Activated T-cell treated with anti-CD3 and anti-CD28 coated beads, Interleukin-2, amount 50 U/mL, for 4 hours (primary cell): Measurements from ENCODE around the gene RPS6KA1. TPM values are rescaled to one million over a fixed set of nuclear protein-coding genes. Genes with fewer than 3 reads are reported as not detected.
A peak's percentile ranks its signal among the peaks of the same experiment; 100 is the strongest.

Source experiments
- ATAC-seq, 2 donors: fragments of 200-7000 bp; cut with Tn5 transposase; one replicate each; pipeline ENCODE4 v1.10.0; 2021
- DNase-seq: peaks from one replicate; pipeline ENCODE4 v3.0.0-alpha.2; 2020
- H3K27me3 Mint-ChIP-seq: one replicate; pipeline ENCODE4 v1.8.0; 2021; ENCODE audit warnings: low read depth, mixed read lengths
- H3K36me3 Mint-ChIP-seq: one replicate; pipeline ENCODE4 v1.8.0; 2022; ENCODE audit warnings: mixed read lengths; ENCODE audit not compliant: insufficient read depth
- H3K4me1 Mint-ChIP-seq: one replicate; pipeline ENCODE4 v1.8.0; 2021; ENCODE audit warnings: low read depth, mixed read lengths
- H3K4me3 Mint-ChIP-seq: one replicate; pipeline ENCODE4 v1.8.0; 2021; ENCODE audit warnings: mild to moderate bottlenecking, moderate library complexity, mixed read lengths
- H3K9me3 Mint-ChIP-seq: one replicate; pipeline ENCODE4 v1.8.0; 2021; ENCODE audit warnings: mixed read lengths
- total RNA-seq, 3 donors: library from RNA; stranded (reverse); gene quantifications; one replicate each; pipeline ENCODE4 v1.2.1, GENCODE V29; 2021

Gene RPS6KA1
- total RNA-seq, 3 donors from 2014 or later = 131 to 157 (median 134) TPM

DNA sequence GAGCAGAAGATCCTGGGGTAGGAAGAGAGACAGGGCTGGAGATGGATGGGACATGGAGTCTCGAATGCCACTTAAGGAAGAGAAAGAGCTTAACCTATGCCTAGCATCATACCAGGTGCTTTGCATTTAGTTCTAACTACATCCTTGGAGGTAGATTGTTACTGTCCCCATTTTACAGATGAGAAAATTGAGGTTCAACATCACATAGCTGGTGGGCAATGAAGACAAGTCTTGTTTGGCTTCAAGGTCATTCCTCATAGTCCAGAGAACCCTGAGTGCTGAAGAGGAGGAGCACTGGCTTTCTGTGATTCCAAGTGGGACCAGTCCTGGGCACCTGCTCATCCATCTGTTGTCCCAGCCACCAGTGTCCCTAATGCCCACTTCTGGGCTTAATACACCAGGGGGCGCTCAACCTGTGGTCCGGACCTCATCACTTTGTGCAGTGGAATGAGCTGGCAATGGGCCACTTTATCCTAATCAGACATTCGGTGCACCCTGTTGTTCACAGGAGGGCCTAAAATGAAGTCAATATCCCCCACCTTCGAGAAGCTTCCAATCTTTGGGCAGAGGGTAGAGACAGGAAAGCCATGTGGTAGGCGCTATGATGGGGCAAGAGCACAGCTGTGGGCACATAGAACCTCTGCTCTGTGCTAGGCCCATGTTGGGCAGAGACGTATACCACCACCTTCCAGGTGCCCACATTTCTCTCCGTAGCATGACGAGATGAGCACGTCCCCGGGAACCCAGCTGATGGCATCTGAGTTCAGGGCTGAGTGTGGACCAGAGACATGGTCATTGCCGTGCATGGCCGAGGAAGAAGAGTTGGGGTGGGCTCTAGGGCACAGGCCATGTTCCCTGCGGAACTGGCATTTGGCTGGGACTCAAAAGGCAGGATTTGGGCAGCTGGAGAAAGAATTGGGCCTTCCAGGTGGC is 9.2 kb downstream of the RPS6KA1 start:
- Mint-ChIP-seq H3K9me3 (no peaks in the 10 kb centered on the region), H3K4me1 (peaks cover 85% of the 10 kb centered on the region), H3K36me3 (peaks cover 1% of the 10 kb centered on the region), H3K4me3 (no peak overlapping the region), H3K27me3 (no peaks in the 10 kb centered on the region)
- peak; percentile 36 for DNase-seq
- ATAC-seq = no peak

DNA sequence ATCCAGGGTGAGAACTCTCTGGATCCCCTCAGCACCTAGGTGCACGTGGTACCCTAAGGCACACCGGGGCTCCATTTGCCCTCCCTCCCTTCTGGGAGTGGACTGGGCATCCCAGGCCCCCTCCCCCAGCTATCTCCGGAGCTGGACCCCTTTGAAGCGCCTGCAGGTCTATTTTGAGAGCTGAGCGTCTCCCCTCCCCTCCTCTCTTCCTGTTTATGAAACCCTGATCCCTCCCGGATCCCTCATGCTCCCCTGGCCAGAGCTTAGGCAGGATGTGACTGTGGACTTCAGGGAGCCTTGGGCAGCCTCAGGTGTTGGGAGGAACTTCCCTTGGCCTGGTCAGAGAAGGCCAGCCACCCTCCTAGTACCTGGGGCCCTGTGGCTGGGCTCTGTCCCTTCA is 10.2 kb downstream of the RPS6KA1 start:
- DNase-seq (no peak), ATAC-seq (no peak)
- H3K4me3 Mint-ChIP-seq = no peak overlapping the region
- H3K36me3 Mint-ChIP-seq = peaks cover 1% of the 10 kb centered on the region
- H3K9me3 Mint-ChIP-seq = no peaks in the 10 kb centered on the region
- H3K27me3 Mint-ChIP-seq = no peaks in the 10 kb centered on the region
- H3K4me1 Mint-ChIP-seq = peaks cover 86% of the 10 kb centered on the region

DNA sequence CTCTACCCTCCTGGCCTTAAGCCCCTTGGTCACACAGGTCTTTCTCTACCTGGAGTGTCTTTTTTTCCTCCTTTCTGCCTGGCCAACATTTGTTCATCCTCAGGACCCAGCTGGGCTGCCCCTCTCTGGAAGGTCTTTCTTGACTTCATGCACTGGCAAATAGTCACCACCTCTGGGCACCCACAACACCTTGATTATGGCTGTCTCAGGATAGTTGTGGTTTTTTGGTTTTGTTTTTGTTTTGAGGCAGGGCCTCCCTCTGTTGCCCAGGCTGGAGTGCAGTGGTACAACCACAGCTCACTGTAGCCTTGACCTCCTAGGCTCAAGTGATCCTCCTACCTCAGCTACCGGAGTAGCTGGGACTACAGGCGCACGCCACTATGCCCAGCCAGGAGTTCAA is 10.8 kb downstream of the RPS6KA1 start:
- Mint-ChIP-seq H3K4me3 (peak overlapping the region; percentile 14), H3K9me3 (no peaks in the 10 kb centered on the region), H3K36me3 (peaks cover 1% of the 10 kb centered on the region), H3K4me1 (peaks cover 86% of the 10 kb centered on the region), H3K27me3 (no peaks in the 10 kb centered on the region)
- ATAC-seq (no peak), DNase-seq (no peak)

DNA sequence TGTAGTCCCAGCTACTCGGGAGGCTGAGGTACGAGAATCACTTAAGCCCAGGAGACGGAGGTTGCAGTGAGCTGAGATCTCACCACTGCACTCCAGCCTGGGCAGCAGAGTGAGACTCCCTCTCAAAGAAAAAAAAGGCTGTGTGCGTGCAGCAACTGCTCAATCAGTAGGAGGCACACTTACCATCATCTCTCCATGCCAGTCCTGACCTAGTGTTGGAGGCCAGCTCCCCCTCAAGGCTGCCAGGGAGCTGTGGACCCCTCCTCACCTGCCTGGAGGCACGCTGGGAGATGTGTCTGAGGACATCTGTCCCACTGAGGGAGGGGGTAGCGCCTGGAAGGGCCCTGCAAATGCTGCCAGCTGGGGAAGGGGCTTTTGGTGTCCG is 11.9 kb downstream of the RPS6KA1 start:
- Mint-ChIP-seq H3K4me3 (peak overlapping the region; percentile 77), H3K36me3 (peaks cover 1% of the 10 kb centered on the region), H3K27me3 (no peaks in the 10 kb centered on the region), H3K9me3 (no peaks in the 10 kb centered on the region), H3K4me1 (peaks cover 83% of the 10 kb centered on the region)
- no peak for DNase-seq
- ATAC-seq = no peak

DNA sequence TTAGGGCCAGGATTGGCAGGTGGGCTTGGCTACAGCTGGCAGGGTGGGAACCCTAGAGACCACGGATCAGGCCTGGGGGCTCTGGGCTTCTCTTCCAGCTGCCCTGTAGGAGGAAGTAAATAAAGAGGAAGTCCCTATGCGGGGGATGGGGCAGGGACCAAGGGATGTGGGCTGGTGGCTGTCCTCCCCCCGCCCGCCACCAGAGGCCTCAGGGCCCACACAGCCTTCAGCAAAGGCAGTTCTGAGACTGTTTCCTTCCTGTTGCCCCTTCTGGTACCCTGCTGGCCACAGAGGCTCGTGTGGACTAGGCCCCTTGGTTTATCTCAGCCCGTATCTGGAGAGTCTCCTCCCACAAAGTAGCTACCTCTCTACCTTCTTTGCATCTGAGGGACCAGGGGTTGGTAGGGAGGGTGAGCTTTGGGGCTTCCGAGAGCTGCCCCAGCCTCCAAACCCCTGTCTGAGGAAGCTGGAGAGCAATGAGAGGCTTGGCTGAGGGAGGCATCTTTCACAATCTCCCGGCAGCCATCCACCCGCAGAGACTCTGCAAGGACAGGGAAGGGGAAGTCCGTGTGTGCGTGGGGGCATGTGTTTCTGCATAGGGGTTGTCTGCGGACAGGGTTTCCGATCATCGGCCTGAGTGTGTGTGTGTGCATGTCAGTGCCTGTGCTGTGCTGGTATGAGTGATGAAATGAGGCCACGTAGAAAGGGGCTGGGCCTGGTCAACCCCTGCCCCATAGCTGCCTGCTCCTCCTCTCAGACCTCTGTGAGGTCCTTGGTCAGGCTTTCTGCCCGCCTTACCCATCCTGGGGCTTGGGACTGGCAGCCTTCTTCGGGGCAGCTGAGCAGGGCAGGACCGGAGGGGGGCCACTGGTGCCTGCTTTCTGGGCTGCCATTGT is 12.5 kb downstream of the RPS6KA1 start:
- DNase-seq = peak; percentile 59
- Mint-ChIP-seq H3K4me1 (peaks cover 88% of the 10 kb centered on the region), H3K9me3 (no peaks in the 10 kb centered on the region), H3K36me3 (peaks cover 1% of the 10 kb centered on the region), H3K27me3 (no peaks in the 10 kb centered on the region), H3K4me3 (peak overlapping the region; percentile 77)
- ATAC-seq = peak; percentile 58 to 66

DNA sequence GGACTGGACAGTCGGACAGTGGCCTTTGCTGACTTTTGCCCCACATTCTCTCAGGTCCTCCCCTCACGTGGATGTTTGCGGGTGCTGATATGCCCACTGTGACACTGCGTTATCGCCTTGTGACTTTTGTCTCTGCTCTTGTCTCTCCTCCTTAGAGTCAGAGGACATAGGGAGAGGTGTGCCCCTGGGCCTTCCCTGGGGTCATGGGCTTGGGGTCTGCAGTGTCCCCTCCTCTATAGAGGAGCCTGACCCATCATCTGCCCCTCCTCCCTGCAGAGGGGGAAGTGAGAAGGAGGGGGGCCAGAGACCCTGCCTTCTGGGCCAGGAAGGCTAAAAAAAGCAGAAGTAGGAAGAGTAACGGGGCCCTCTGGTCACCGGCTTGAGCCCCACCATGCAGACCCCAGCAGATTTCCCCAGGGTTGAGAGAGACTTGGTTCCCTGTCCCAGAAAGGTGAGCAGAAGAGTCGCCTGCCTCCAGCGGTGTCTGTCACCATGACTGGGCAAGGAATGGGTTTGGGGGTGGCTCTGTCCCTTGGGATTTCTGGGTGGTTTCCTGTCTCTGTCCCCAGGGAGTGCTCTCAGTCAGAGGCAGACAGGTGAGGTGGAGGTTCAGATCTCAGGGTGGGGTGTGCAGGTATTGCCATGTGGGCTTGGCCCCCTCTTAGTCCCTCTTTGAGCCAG is 13.3 kb downstream of the RPS6KA1 start:
- H3K4me3 Mint-ChIP-seq = peak overlapping the region; percentile 77
- H3K9me3 Mint-ChIP-seq = no peaks in the 10 kb centered on the region
- H3K4me1 Mint-ChIP-seq = peaks cover 92% of the 10 kb centered on the region
- no peaks in the 10 kb centered on the region for H3K27me3 Mint-ChIP-seq
- DNase-seq (no peak), ATAC-seq (no peak)
- H3K36me3 Mint-ChIP-seq = peaks cover 7% of the 10 kb centered on the region

DNA sequence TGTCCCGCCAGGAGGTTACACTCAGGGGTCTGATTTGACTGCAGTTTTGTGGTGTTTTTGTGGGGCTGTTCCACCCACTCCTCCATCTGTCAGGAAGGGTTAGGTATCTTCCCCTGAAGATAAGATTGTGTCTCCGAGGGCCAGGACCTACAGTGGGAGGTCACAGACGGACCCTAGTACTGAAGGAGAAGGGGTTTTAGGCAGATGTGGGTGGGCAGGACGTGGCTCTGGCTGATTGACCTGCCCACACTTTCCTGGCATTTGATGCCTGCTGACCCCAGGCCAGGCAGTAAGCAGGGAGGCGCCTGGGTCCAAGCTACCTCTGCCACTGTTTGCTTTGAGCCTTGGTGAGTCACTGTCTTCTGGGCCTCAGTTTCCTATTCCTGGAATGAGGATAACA is 13.9 kb downstream of the RPS6KA1 start:
- peaks cover 12% of the 10 kb centered on the region for H3K36me3 Mint-ChIP-seq
- DNase-seq = no peak
- no peak overlapping the region for H3K4me3 Mint-ChIP-seq
- no peak for ATAC-seq
- no peaks in the 10 kb centered on the region for H3K27me3 Mint-ChIP-seq
- H3K4me1 Mint-ChIP-seq = peaks cover 92% of the 10 kb centered on the region
- H3K9me3 Mint-ChIP-seq = no peaks in the 10 kb centered on the region

DNA sequence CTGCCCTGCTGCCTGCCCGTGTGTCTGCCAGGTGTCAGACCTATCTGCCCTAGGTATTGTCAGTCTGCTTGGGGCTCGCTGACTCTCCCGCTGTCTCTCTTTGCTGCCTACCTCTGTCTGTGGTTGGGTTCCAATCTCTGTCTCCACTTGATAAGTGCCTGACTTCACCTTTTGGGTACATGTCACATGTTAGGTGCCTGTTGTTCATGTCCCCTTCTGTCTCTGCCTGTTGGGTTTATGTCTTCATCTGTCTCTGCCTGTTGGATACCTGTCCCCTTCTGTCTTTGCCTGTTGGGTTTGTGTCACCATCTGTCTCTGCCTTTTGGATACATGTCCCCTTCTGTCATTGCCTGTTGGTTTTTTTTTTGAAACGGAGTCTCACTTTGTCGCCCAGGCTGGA is 14.6 kb downstream of the RPS6KA1 start:
- ATAC-seq (no peak), DNase-seq (no peak)
- H3K27me3 Mint-ChIP-seq = no peaks in the 10 kb centered on the region
- H3K36me3 Mint-ChIP-seq = peaks cover 15% of the 10 kb centered on the region
- no peaks in the 10 kb centered on the region for H3K9me3 Mint-ChIP-seq
- H3K4me3 Mint-ChIP-seq = peak overlapping the region; percentile 59
- H3K4me1 Mint-ChIP-seq = peaks cover 90% of the 10 kb centered on the region

DNA sequence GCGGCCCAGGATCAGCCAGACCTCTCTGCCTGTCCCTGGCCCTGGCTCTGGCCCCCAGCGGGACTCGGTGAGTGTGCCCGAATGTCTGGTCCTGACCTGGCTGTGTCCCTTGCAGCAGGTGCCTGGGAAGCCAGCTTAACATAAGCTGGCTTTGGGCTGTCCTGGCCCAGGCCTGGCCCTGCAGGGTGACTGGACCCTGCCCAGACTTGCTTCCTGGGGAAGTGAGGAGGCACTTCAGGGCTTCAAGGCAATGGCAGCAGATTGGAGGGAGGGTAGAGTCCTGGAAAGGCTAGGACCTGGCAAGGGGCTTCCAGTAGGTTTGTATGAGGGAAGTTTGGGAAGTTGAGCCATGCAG is 16.4 kb downstream of the RPS6KA1 start:
- peaks cover 15% of the 10 kb centered on the region for H3K36me3 Mint-ChIP-seq
- ATAC-seq (peak; percentile 3 to 4), DNase-seq (no peak)
- peaks cover 73% of the 10 kb centered on the region for H3K4me1 Mint-ChIP-seq
- no peaks in the 10 kb centered on the region for H3K9me3 Mint-ChIP-seq
- peak overlapping the region; percentile 91 for H3K4me3 Mint-ChIP-seq
- H3K27me3 Mint-ChIP-seq = no peaks in the 10 kb centered on the region

DNA sequence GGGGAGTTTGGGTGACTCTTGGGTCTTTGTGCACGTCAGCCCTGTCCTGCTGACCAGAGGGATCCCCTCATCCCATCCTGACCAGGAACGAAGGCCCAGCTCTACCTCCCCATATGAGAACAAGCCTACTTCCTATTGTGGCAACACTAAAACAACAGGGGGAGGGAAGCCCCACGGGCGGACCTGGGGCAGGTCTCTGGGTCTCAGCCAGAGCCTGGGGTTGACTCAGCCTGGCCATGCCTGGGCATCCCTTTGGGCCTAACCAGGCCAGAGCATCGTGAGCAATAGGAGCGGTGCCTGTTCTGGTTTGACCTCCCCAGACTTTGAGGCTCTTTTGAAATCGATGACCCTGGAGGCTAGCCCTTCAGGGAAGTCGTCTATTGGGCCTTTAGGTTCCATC is 16.8 kb downstream of the RPS6KA1 start:
- no peak for DNase-seq
- Mint-ChIP-seq H3K4me3 (peak overlapping the region; percentile 91), H3K36me3 (peaks cover 17% of the 10 kb centered on the region), H3K27me3 (no peaks in the 10 kb centered on the region), H3K9me3 (no peaks in the 10 kb centered on the region), H3K4me1 (peaks cover 69% of the 10 kb centered on the region)
- no peak for ATAC-seq

DNA sequence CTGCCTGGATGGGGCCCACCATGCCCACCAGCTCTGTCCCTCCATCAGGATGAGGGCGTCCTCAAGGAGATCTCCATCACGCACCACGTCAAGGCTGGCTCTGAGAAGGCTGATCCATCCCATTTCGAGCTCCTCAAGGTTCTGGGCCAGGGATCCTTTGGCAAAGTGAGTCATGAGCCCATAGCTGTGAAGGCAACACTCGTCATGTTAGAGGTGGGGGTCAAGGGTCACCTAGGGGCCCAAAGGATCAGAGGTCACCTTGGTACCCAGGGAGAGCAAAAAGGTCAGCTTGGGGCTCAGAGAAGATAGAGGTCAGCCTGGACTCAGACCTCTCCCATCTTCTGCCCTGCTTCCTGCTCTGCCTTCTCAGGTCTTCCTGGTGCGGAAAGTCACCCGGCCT is 17.3 kb downstream of the RPS6KA1 start:
- DNase-seq (no peak), ATAC-seq (no peak)
- Mint-ChIP-seq H3K4me1 (peaks cover 65% of the 10 kb centered on the region), H3K36me3 (peaks cover 19% of the 10 kb centered on the region), H3K27me3 (no peaks in the 10 kb centered on the region), H3K4me3 (peak overlapping the region; percentile 91), H3K9me3 (no peaks in the 10 kb centered on the region)

DNA sequence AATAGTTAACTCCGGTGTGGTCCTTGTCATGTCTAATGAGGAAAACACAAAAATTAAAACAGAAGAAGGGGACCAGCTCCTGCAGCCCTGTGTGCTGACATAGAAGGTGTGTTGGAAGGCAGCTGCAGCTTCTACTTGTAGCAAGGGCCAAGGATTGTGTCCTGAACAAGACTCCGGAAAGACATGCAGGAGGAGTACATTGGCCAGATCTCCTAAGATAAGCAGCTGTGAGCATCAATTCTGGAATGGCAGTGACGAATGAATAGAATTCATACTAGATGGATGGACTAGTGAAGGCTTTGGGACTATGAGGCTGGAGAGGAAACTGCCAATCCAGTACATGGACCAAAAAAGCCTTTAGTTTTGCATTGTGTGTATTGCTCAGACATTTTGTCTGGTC is 19.3 kb downstream of the RPS6KA1 start:
- peaks cover 45% of the 10 kb centered on the region for H3K4me1 Mint-ChIP-seq
- peaks cover 27% of the 10 kb centered on the region for H3K36me3 Mint-ChIP-seq
- H3K27me3 Mint-ChIP-seq = no peaks in the 10 kb centered on the region
- no peak for DNase-seq
- H3K4me3 Mint-ChIP-seq = peak overlapping the region; percentile 19
- ATAC-seq = no peak
- H3K9me3 Mint-ChIP-seq = no peaks in the 10 kb centered on the region

DNA sequence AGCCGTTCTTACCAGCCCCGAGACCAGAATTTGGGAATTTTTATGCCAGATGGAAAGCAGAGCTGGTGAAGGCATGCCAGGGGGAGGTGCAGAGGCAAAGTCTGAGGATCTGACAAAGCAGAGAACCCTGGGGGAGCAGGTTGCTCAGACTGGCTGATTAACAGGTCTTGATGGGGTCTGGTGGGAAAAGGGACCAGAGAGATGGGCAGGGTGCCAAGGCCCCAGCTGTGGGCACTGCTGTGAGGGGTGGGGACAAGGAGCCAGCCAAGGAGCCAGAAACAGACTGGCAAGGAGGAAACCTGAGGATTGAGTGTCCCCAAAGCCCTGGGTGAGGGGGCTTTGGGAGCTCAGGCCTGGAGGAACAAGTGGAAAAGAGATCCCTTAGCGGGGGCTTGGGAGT is 21.4 kb downstream of the RPS6KA1 start:
- H3K4me3 Mint-ChIP-seq = no peak overlapping the region
- H3K36me3 Mint-ChIP-seq = peaks cover 30% of the 10 kb centered on the region
- DNase-seq (no peak), ATAC-seq (no peak)
- H3K27me3 Mint-ChIP-seq = no peaks in the 10 kb centered on the region
- H3K9me3 Mint-ChIP-seq = no peaks in the 10 kb centered on the region
- peaks cover 31% of the 10 kb centered on the region for H3K4me1 Mint-ChIP-seq

DNA sequence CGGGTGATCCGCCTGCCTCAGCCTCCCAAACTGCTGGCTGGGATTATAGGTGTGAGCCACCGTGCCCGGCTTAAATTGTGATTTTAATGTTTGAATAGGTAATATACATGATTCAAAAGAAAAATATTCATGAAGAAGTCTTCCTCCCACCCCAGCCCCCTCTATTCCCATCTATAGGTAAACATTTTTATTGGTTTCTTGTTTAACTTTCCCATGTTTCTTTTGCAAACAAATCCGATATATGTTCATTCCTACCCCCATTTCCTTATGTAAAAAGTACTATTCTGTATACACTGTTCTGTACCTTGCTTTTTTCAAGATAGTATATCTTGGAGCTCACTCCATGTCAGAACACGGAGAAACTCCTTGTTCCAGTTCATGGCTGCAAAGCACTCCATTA is 23.2 kb downstream of the RPS6KA1 start:
- H3K36me3 Mint-ChIP-seq = peaks cover 36% of the 10 kb centered on the region
- DNase-seq = no peak
- no peaks in the 10 kb centered on the region for H3K27me3 Mint-ChIP-seq
- no peak for ATAC-seq
- no peaks in the 10 kb centered on the region for H3K9me3 Mint-ChIP-seq
- H3K4me3 Mint-ChIP-seq = no peak overlapping the region
- H3K4me1 Mint-ChIP-seq = peaks cover 19% of the 10 kb centered on the region
